HCT116 (cell line): ENCODE data around the gene RHEBL1. TPM values are rescaled to one million over a fixed set of nuclear protein-coding genes. Genes with fewer than 3 reads are reported as not detected.

Experiments
- ATAC-seq: fragments of 200-7000 bp; cut with Tn5 transposase; 2 replicates; pipeline ENCODE4 v1.9.1; 2020; ENCODE audit warnings: mild to moderate bottlenecking, moderate library complexity
- BruUV-seq: library from RNA; stranded (reverse); fragments of 400-500 nt; replicated peaks from 2 replicates; lab custom pipeline; 2021; lab: Mats Ljungman, UMichigan
- CTCF ChIA-PET: fragments of 300-600 bp; sonication (Branson Sonifier 250); formaldehyde crosslinking; loops from one replicate; lab custom pipeline; 2021; ENCODE audit warnings: antibody characterized with exemption; lab: Charles Lee
- POLR2A ChIA-PET: fragments of 300-600, 350-600 bp; sonication (Branson Sonifier 250); formaldehyde crosslinking; loops from one replicate; lab custom pipeline; 2021; ENCODE audit warnings: antibody characterized with exemption; lab: Charles Lee
- RAD21 ChIA-PET, 2 experiments: fragments of 300-600 bp; sonication (Branson Sonifier 250); formaldehyde crosslinking; loops; one replicate each; lab custom pipeline; 2023; ENCODE audit warnings: low total read pairs in 2 of 2; ENCODE audit not compliant: uncharacterized antibody in 2 of 2, unreplicated experiment in 2 of 2, low non-redundant PET in 1 of 2; lab: Charles Lee
- DNase-seq: peaks from one replicate; pipeline ENCODE4 v3.0.0-alpha.2; 2010; ENCODE audit warnings: low read depth, low spot score
- H2AFZ ChIP-seq: fragments of 200-600 bp; shearing (Covaris generic), sonication (generic); 2 replicates; pipeline ENCODE4 v1.6.1; 2017; ENCODE audit warnings: low read depth, mixed run types, mixed read lengths, antibody characterized with exemption, low read length; ENCODE audit not compliant: poor library complexity, severe bottlenecking
- H3K27ac ChIP-seq: 2 replicates; pipeline ENCODE4 v1.5.1; 2012; ENCODE audit warnings: low read depth, low read length
- H3K27me3 ChIP-seq: fragments of 200-600 bp; sonication (generic); 2 replicates; pipeline ENCODE4 v1.6.1; 2016; ENCODE audit warnings: mixed run types, low read length, mixed read lengths; ENCODE audit not compliant: insufficient read depth
- H3K36me3 ChIP-seq, 2 experiments: fragments of 200-500 bp in 1 of 2; fragments of 200-600 bp in 1 of 2; sonication (Bioruptor generic) in 1 of 2; sonication (generic) in 1 of 2; 2 replicates each; pipeline versions ENCODE4 v1.5.1 to v1.6.1; 2014 to 2016; ENCODE audit warnings: low read length in 2 of 2, inconsistent platforms in 1 of 2, mixed read lengths in 1 of 2, mixed run types in 1 of 2; ENCODE audit not compliant: insufficient read depth in 2 of 2, control insufficient read depth in 1 of 2
- H3K4me1 ChIP-seq, 2 experiments: fragments of 200-600 bp in 1 of 2; sonication (generic) in 1 of 2; 2 replicates each; pipeline versions ENCODE4 v1.5.1 to v1.6.1; 2012 to 2017; ENCODE audit warnings: low read length in 2 of 2, inconsistent platforms in 1 of 2, mild to moderate bottlenecking in 1 of 2, mixed read lengths in 1 of 2, mixed run types in 1 of 2, moderate library complexity in 1 of 2; ENCODE audit not compliant: insufficient read depth in 2 of 2, control insufficient read depth in 1 of 2
- H3K4me2 ChIP-seq: fragments of 200-600 bp; sonication (generic); 2 replicates; pipeline ENCODE4 v1.6.1; 2017; ENCODE audit warnings: mixed run types, low read length, mixed read lengths
- H3K4me3 ChIP-seq, 2 experiments: fragments of 200-600 bp in 1 of 2; sonication (generic) in 1 of 2; replicated peaks in 1 of 2; 2 replicates each; pipeline ENCODE4 v1.5.1; 2011 to 2016; ENCODE audit warnings: low read length in 2 of 2, control low read depth in 1 of 2, low read depth in 1 of 2, mild to moderate bottlenecking in 1 of 2, mixed read lengths in 1 of 2, mixed run types in 1 of 2
- H3K79me2 ChIP-seq: fragments of 200-600 bp; sonication (generic); 2 replicates; pipeline ENCODE4 v1.6.1; 2017; ENCODE audit warnings: mild to moderate bottlenecking, mixed run types, low read length, moderate library complexity, mixed read lengths; ENCODE audit not compliant: insufficient read depth
- H3K9ac ChIP-seq: fragments of 200-600 bp; sonication (generic); 2 replicates; pipeline ENCODE4 v1.6.1; 2016; ENCODE audit warnings: low read length, mixed read lengths
- H3K9me2 ChIP-seq: fragments of 200-600 bp; sonication (generic), shearing (Covaris generic); 2 replicates; pipeline ENCODE4 v1.6.1; 2017; ENCODE audit warnings: mixed run types, mild to moderate bottlenecking, moderate library complexity; ENCODE audit not compliant: insufficient read depth
- H3K9me3 ChIP-seq, 2 experiments: fragments of 200-500 bp in 1 of 2; fragments of 200-600 bp in 1 of 2; sonication (Bioruptor generic) in 1 of 2; sonication (generic) in 1 of 2; 2 replicates each; pipeline ENCODE4 v1.6.1; 2014 to 2017; ENCODE audit warnings: low read length in 2 of 2, mixed read lengths in 2 of 2, inconsistent platforms in 1 of 2, low read depth in 1 of 2, mild to moderate bottlenecking in 1 of 2, mixed run types in 1 of 2, moderate library complexity in 1 of 2; ENCODE audit not compliant: control insufficient read depth in 1 of 2, insufficient read depth in 1 of 2
- H4K20me1 ChIP-seq: fragments of 200-600 bp; sonication (generic), shearing (Covaris generic); 2 replicates; pipeline ENCODE4 v1.6.1; 2017; ENCODE audit warnings: mixed run types, mild to moderate bottlenecking, moderate library complexity; ENCODE audit not compliant: insufficient read depth
- ATF3 ChIP-seq: IDR thresholded peaks from 2 replicates; pipeline ENCODE4 v1.6.1; 2012
- CEBPB ChIP-seq: IDR thresholded peaks from 2 replicates; pipeline ENCODE4 v1.6.1; 2012; ENCODE audit warnings: low read depth
- CTCF ChIP-seq, 3 experiments: fragments of 200-600 bp in 1 of 3; sonication (generic) in 1 of 3; IDR thresholded peaks in 2 of 3; conservative IDR thresholded peaks in 1 of 3; 2 replicates each; pipeline ENCODE4 v1.5.1; 2012 to 2017; ENCODE audit warnings: low read depth in 2 of 3, low read length in 2 of 3, antibody characterized with exemption in 1 of 3, borderline replicate concordance in 1 of 3, control low read depth in 1 of 3, mild to moderate bottlenecking in 1 of 3, mixed read lengths in 1 of 3, mixed run types in 1 of 3, moderate library complexity in 1 of 3; ENCODE audit not compliant: insufficient read depth in 1 of 3
- ELF1 ChIP-seq: IDR thresholded peaks from 2 replicates; pipeline ENCODE4 v1.6.1; 2012; ENCODE audit warnings: low read depth, borderline replicate concordance
- EZH2 ChIP-seq: fragments of 200-600 bp; sonication (generic); IDR thresholded peaks from 2 replicates; pipeline ENCODE4 v1.6.1; 2017; ENCODE audit warnings: antibody characterized with exemption, mixed run types
- EZH2phosphoT487 ChIP-seq: fragments of 200-600 bp; IDR thresholded peaks from 2 replicates; pipeline ENCODE4 v1.6.1; 2018; ENCODE audit warnings: antibody characterized with exemption, borderline replicate concordance
- FOSL1 ChIP-seq: IDR thresholded peaks from 2 replicates; pipeline ENCODE4 v1.6.1; 2012; ENCODE audit warnings: low read depth
- MAX ChIP-seq: IDR thresholded peaks from 2 replicates; pipeline ENCODE4 v1.6.1; 2012
- RAD21 ChIP-seq: IDR thresholded peaks from 2 replicates; pipeline ENCODE4 v1.6.1; 2012; ENCODE audit warnings: low read depth, mild to moderate bottlenecking
- REST ChIP-seq: IDR thresholded peaks from 2 replicates; pipeline ENCODE4 v1.6.1; 2012; ENCODE audit warnings: low read depth
- SIN3A ChIP-seq: IDR thresholded peaks from 2 replicates; pipeline ENCODE4 v1.6.1; 2012; ENCODE audit warnings: low read depth
- SP1 ChIP-seq: IDR thresholded peaks from 2 replicates; pipeline ENCODE4 v1.6.1; 2012; ENCODE audit warnings: low read depth
- SRF ChIP-seq: IDR thresholded peaks from 2 replicates; pipeline ENCODE4 v1.6.1; 2012; ENCODE audit warnings: low read depth
- TCF7L2 ChIP-seq: IDR thresholded peaks from 2 replicates; pipeline ENCODE4 v1.7.0; 2011; ENCODE audit warnings: borderline replicate concordance, inconsistent platforms; ENCODE audit not compliant: insufficient read depth, insufficient read length; ENCODE audit errors: extremely low read depth
- YY1 ChIP-seq: IDR thresholded peaks from 2 replicates; pipeline ENCODE4 v1.6.1; 2011; ENCODE audit warnings: low read length, low read depth, moderate library complexity, mild to moderate bottlenecking; ENCODE audit not compliant: insufficient replicate concordance; ENCODE audit errors: extremely low read depth
- ZBTB33 ChIP-seq: IDR thresholded peaks from 2 replicates; pipeline ENCODE4 v1.6.1; 2011; ENCODE audit warnings: mild to moderate bottlenecking, low read length, moderate library complexity; ENCODE audit not compliant: insufficient replicate concordance; ENCODE audit errors: extremely low read depth
- ZFX ChIP-seq: fragments of 450-650 bp; IDR thresholded peaks from 2 replicates; pipeline ENCODE4 v1.6.1; 2017
- ZNF274 ChIP-seq: fragments of 200-500 bp; sonication (Bioruptor generic); IDR thresholded peaks from 2 replicates; pipeline ENCODE4 v1.6.1; 2014; ENCODE audit warnings: mild to moderate bottlenecking, low read depth, low read length, inconsistent platforms
- intact Hi-C: fragments of 100-400 bp; cut with micrococcal nuclease; formaldehyde crosslinking; loops from 2 replicates; pipeline ENCODE4 v1.10.0; 2022
- total RNA-seq: library from RNA; stranded (reverse); gene quantifications from one replicate; pipeline ENCODE4 v1.2.1, GENCODE V29; 2021; ENCODE audit not compliant: unreplicated experiment

RHEBL1 gene
- total RNA-seq, 1 experiment from 2014 or later = 2.8 TPM

- peaks cover 8 to 12% of the 10 kb centered on the region in 2 experiments; a peak in 1 of 4 replicates for H3K36me3 ChIP-seq
- ATAC-seq (no peak), DNase-seq (no peak)
- H2AFZ ChIP-seq = no peak overlapping the region
- no peak overlapping the region for H3K9ac ChIP-seq
- no TSS peak for BruUV-seq
- H3K4me2 ChIP-seq = no peak overlapping the region
- intact Hi-C loops = no loop called here
- no peak for TF ChIP-seq ZFX
- TF ChIP-seq ELF1 = no peak
- no peak for TF ChIP-seq EZH2phosphoT487
- TF ChIP-seq ZNF274 = no peak
- TF ChIP-seq REST = no peak
- TF ChIP-seq SRF = no peak
- TF ChIP-seq FOSL1 = no peak
- no peak for TF ChIP-seq SIN3A
- TF ChIP-seq ATF3 = no peak
- no peak for TF ChIP-seq CTCF (IDR thresholded peaks at IDR 0.05 in 2 of 3, conservative IDR thresholded peaks at IDR 0.05 in 1 of 3; ENCODE audit: borderline replicate concordance in 1 of 3, insufficient read depth in 1 of 3, low read depth in 2 of 3, low read length in 2 of 3)
- TF ChIP-seq YY1 = no peak
- no peak for TF ChIP-seq TCF7L2
- no peak for TF ChIP-seq EZH2
- no peak for TF ChIP-seq CEBPB
- TF ChIP-seq RAD21 = no peak
- TF ChIP-seq SP1 = no peak
- TF ChIP-seq MAX = no peak
- no peak for TF ChIP-seq ZBTB33
- no peaks in the 10 kb centered on the region for H3K9me3 ChIP-seq
- RAD21 ChIA-PET = no interaction called here
- no peaks in the 10 kb centered on the region for H3K79me2 ChIP-seq
- H4K20me1 ChIP-seq = no peaks in the 10 kb centered on the region
- CTCF ChIA-PET = interaction anchor here (0.7 to 4.9 kb wide), 12 partner anchors 10 to 90 kb away, joined by 3 to 59 read pairs (median 4); partner anchors contain the start of genes RHEBL1, TUBA1A and TUBA1B
- H3K4me1 ChIP-seq = no peaks in the 10 kb centered on the region
- POLR2A ChIA-PET = interaction anchor here (0.8 to 1.2 kb wide), 4 partner anchors 10 to 33 kb away, joined by 3 to 5 read pairs (median 4); partner anchors contain the start of genes LMBR1L and TUBA1B
- H3K4me3 ChIP-seq = no peak overlapping the region
- H3K27ac ChIP-seq = no peak overlapping the region
- no peaks in the 10 kb centered on the region for H3K9me2 ChIP-seq
- no peaks in the 10 kb centered on the region for H3K27me3 ChIP-seq
Measured at GRCh38 chr12:49098703-49099102, 28.9 kb upstream of the RHEBL1 start.
